Loucy (cell line): ENCODE measurements around the gene MBD4.

Source experiments
- EZH2phosphoT487 ChIP-seq: fragments of 200-600 bp; IDR thresholded peaks from 2 replicates; pipeline ENCODE4 v1.6.1; 2018; ENCODE audit warnings: antibody characterized with exemption, mild to moderate bottlenecking, moderate library complexity, borderline replicate concordance
- TF ChIP-seq, protein P1 (sequence below): fragments of 200-600 bp; sonication (generic); conservative IDR thresholded peaks from 2 replicates; pipeline ENCODE4 v1.5.1; 2014; ENCODE audit warnings: mild to moderate bottlenecking, antibody characterized with exemption, low read length

DNA sequence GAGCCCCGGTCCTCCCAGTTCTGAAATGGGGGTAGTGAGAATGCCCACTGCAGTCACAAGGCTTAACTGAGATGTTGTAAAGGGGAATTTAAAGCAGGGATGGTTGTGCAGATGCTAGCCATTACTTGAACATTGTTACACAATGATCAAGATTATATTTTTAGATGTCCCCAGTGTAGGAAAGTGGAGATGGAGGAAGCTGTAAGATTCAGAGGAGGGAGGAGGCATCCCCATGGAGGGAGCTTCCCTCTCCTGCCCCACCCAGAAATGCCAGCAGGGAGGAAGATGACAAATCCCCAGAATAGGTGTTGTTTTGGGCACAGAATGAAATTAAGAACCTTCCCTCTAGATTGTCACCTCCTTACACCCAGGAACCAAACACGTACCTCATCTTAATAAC is 57.4 kb downstream of the MBD4 start:
- TF ChIP-seq EZH2phosphoT487, result no peak
- TF ChIP-seq, protein P1, sequence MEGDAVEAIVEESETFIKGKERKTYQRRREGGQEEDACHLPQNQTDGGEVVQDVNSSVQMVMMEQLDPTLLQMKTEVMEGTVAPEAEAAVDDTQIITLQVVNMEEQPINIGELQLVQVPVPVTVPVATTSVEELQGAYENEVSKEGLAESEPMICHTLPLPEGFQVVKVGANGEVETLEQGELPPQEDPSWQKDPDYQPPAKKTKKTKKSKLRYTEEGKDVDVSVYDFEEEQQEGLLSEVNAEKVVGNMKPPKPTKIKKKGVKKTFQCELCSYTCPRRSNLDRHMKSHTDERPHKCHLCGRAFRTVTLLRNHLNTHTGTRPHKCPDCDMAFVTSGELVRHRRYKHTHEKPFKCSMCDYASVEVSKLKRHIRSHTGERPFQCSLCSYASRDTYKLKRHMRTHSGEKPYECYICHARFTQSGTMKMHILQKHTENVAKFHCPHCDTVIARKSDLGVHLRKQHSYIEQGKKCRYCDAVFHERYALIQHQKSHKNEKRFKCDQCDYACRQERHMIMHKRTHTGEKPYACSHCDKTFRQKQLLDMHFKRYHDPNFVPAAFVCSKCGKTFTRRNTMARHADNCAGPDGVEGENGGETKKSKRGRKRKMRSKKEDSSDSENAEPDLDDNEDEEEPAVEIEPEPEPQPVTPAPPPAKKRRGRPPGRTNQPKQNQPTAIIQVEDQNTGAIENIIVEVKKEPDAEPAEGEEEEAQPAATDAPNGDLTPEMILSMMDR, result no peak
